Measurements from ENCODE around the gene SLC9A2.

- TF ChIP-seq POLR2A (IDR thresholded peaks at IDR 0.05; ENCODE audit: low read depth, low read length) (no peak), TAF1 (IDR thresholded peaks at IDR 0.05; ENCODE audit: low read depth, low read length) (no peak), POLR2AphosphoS5 (IDR thresholded peaks at IDR 0.05; ENCODE audit: low read depth, low read length) (no peak), POU2F2 (IDR thresholded peaks at IDR 0.05; ENCODE audit: low read depth, low read length) (no peak), SPI1 (IDR thresholded peaks at IDR 0.05; ENCODE audit: low read depth, low read length) (no peak)
Measured at GRCh38 chr2:102718387-102719316, 99.3 kb downstream of the SLC9A2 start.

Data from GM12891 (cell line).